ENCODE data around the gene PDE11A. TPM values are rescaled to one million over a fixed set of nuclear protein-coding genes. Genes with fewer than 3 reads are reported as not detected.

PDE11A gene
- total and polyA plus RNA-seq, 4 donors = 1.0 to 5.9 (median 1.7) TPM

DNA sequence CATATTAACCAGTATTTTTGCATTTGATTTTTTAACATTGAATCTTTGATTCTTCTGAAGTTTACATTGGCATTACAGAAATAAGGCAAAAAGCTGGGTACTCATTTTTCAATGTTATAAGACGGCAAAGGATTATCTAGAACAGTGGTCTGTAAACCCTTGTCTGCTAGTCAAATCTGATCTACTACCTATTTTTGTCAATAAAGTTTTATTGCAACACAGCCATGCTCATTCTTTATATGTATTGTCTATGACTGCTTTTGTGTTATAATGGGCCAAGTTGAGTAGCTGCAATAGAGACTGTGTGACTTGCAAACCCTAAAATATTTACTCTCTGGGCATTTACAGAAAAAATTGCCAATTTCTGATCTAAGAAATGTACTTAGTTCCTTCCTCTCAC is 181.0 kb downstream of the PDE11A start (continued):
- no peak for TF ChIP-seq SP1 (IDR thresholded peaks at IDR 0.05)
- TF ChIP-seq RAD21 (IDR thresholded peaks at IDR 0.05) = no peak
- TF ChIP-seq, protein P1, sequence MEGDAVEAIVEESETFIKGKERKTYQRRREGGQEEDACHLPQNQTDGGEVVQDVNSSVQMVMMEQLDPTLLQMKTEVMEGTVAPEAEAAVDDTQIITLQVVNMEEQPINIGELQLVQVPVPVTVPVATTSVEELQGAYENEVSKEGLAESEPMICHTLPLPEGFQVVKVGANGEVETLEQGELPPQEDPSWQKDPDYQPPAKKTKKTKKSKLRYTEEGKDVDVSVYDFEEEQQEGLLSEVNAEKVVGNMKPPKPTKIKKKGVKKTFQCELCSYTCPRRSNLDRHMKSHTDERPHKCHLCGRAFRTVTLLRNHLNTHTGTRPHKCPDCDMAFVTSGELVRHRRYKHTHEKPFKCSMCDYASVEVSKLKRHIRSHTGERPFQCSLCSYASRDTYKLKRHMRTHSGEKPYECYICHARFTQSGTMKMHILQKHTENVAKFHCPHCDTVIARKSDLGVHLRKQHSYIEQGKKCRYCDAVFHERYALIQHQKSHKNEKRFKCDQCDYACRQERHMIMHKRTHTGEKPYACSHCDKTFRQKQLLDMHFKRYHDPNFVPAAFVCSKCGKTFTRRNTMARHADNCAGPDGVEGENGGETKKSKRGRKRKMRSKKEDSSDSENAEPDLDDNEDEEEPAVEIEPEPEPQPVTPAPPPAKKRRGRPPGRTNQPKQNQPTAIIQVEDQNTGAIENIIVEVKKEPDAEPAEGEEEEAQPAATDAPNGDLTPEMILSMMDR (IDR thresholded peaks at IDR 0.05; ENCODE audit: low read depth, low read length, missing input control) = no peak
- no peak for TF ChIP-seq HNF4G (IDR thresholded peaks at IDR 0.05)
- no peak for TF ChIP-seq EGR1 (IDR thresholded peaks at IDR 0.05; ENCODE audit: low read depth in 2 of 2)

DNA sequence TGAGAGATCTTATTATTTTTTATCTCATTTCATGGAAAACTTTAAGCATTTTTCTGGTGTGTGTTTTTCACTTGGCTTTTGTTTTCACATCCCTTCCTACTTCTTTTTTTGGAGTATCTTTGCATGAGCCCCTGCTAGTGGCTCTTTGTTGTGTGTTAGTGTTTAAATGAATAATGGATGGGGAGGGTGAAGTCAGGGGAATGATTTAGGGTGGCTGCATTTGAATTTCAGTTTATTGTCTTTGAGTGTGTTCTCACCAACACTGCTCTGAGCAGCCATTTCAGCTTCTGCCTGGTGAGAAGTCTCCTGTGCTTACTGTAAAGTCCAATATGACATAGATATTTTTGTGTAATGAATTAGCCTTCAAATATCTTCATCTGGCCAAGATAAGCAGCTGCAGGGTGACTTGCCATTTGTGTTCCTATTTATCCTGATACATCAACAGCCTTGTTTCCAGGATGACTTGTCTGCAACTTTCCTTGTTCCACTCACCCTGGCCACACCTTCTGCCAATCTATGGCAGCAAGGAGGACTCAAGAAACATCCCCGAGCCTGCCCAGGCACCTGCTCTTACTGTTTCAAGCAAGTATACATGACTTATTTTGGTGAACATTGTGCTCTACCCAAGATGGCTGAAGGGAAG is 182.6 kb downstream of the PDE11A start:
- DNase-seq (ENCODE audit: low spot score) = no peak
- Histone ChIP-seq H3K27ac (ENCODE audit: low read depth in 1 of 2, low read length in 2 of 2) (no peak overlapping the region), H3K4me1 (ENCODE audit: control insufficient read depth in 4 of 4, insufficient read depth in 4 of 4, low read length in 3 of 4) (peaks cover 0 to 12% (median 9%) of the 10 kb centered on the region in 4 donors), H3K9ac (ENCODE audit: low read depth in 1 of 2, low read length in 2 of 2) (no peak overlapping the region), H3K27me3 (ENCODE audit: control insufficient read depth in 4 of 4, insufficient read depth in 4 of 4, low read length in 3 of 4) (no peaks in the 10 kb centered on the region), H3K9me3 (ENCODE audit: control insufficient read depth in 4 of 4, low read length in 3 of 4) (no peaks in the 10 kb centered on the region), H3K36me3 (ENCODE audit: control insufficient read depth in 4 of 4, insufficient read depth in 3 of 4, low read depth in 1 of 4, low read length in 3 of 4) (no peaks in the 10 kb centered on the region), H3K4me3 (ENCODE audit: low read depth in 1 of 3, low read length in 3 of 3) (no peak overlapping the region)
- TF ChIP-seq ATF3 (IDR thresholded peaks at IDR 0.05) = no peak
- TF ChIP-seq SP1 (IDR thresholded peaks at IDR 0.05) = no peak
- no peak for TF ChIP-seq GABPA (IDR thresholded peaks at IDR 0.05 in 1 of 2, conservative IDR thresholded peaks at IDR 0.05 in 1 of 2)
- TF ChIP-seq, protein P1 (IDR thresholded peaks at IDR 0.05; ENCODE audit: low read depth, low read length, missing input control) = no peak
- TF ChIP-seq EGR1 (IDR thresholded peaks at IDR 0.05; ENCODE audit: low read depth in 2 of 2) = no peak
- no peak for TF ChIP-seq NR2F2 (IDR thresholded peaks at IDR 0.05)
- WGBS = 95% methylated on average over 1 of the region's 1 CpG

DNA sequence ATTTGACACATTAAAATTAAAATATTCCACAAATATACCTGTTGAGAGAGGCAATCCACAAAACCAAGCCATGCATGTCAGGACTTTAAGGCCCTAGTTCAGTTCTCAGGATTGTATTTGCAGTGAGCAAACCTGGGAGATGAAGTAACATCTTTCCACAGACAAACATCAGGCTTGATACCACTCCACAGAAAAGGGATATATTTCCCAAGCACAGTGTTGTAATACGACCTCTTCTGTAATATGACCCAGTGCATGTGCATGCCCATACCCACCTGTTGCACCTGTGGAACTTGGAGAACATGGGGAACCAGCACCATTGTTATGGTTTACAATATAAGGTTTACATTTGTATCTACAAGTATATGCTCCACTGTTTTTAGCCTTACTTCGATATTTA is 184.0 kb downstream of the PDE11A start:
- H3K9ac ChIP-seq (ENCODE audit: low read depth in 1 of 2, low read length in 2 of 2) = no peak overlapping the region
- peak overlapping the region; percentile 33 to 44 for H3K27ac ChIP-seq (ENCODE audit: low read depth in 1 of 2, low read length in 2 of 2)
- H3K36me3 ChIP-seq (ENCODE audit: control insufficient read depth in 4 of 4, insufficient read depth in 3 of 4, low read depth in 1 of 4, low read length in 3 of 4) = no peaks in the 10 kb centered on the region
- DNase-seq (ENCODE audit: low spot score) = no peak
- WGBS = 65% methylated on average over 2 of the region's 2 CpGs
- H3K4me3 ChIP-seq (ENCODE audit: low read depth in 1 of 3, low read length in 3 of 3) = no peak overlapping the region
- peaks cover 0 to 12% (median 9%) of the 10 kb centered on the region in 4 donors for H3K4me1 ChIP-seq (ENCODE audit: control insufficient read depth in 4 of 4, insufficient read depth in 4 of 4, low read length in 3 of 4)
- H3K27me3 ChIP-seq (ENCODE audit: control insufficient read depth in 4 of 4, insufficient read depth in 4 of 4, low read length in 3 of 4) = no peaks in the 10 kb centered on the region
- H3K9me3 ChIP-seq (ENCODE audit: control insufficient read depth in 4 of 4, low read length in 3 of 4) = no peaks in the 10 kb centered on the region
- TF ChIP-seq HNF4A (conservative IDR thresholded peaks at IDR 0.05) (peak; percentile 92 to 98), RAD21 (IDR thresholded peaks at IDR 0.05) (peak; percentile 65 to 66), NR2F2 (IDR thresholded peaks at IDR 0.05) (peak; percentile 80), EGR1 (IDR thresholded peaks at IDR 0.05; ENCODE audit: low read depth in 2 of 2) (peak; percentile 26 to 83), FOXA1 (IDR thresholded peaks at IDR 0.05) (peak; percentile 81), FOXA2 (IDR thresholded peaks at IDR 0.05) (peak; percentile 81), JUND (IDR thresholded peaks at IDR 0.05) (peak; percentile 68 to 94), ATF3 (IDR thresholded peaks at IDR 0.05) (peak; percentile 66), RXRA (IDR thresholded peaks at IDR 0.05) (peak; percentile 77 to 96), SP1 (IDR thresholded peaks at IDR 0.05) (peak; percentile 84), HNF4G (IDR thresholded peaks at IDR 0.05) (peak; percentile 73), TAF1 (conservative IDR thresholded peaks at IDR 0.05) (no peak), GABPA (IDR thresholded peaks at IDR 0.05 in 1 of 2, conservative IDR thresholded peaks at IDR 0.05 in 1 of 2) (peak in 1 of 2 donors; percentile 58), YY1 (IDR thresholded peaks at IDR 0.05) (peak; percentile 93)
- TF ChIP-seq, protein P2, sequence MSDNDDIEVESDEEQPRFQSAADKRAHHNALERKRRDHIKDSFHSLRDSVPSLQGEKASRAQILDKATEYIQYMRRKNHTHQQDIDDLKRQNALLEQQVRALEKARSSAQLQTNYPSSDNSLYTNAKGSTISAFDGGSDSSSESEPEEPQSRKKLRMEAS (IDR thresholded peaks at IDR 0.05) = peak; percentile 94
- TF ChIP-seq, protein P3, sequence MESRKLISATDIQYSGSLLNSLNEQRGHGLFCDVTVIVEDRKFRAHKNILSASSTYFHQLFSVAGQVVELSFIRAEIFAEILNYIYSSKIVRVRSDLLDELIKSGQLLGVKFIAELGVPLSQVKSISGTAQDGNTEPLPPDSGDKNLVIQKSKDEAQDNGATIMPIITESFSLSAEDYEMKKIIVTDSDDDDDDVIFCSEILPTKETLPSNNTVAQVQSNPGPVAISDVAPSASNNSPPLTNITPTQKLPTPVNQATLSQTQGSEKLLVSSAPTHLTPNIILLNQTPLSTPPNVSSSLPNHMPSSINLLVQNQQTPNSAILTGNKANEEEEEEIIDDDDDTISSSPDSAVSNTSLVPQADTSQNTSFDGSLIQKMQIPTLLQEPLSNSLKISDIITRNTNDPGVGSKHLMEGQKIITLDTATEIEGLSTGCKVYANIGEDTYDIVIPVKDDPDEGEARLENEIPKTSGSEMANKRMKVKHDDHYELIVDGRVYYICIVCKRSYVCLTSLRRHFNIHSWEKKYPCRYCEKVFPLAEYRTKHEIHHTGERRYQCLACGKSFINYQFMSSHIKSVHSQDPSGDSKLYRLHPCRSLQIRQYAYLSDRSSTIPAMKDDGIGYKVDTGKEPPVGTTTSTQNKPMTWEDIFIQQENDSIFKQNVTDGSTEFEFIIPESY (IDR thresholded peaks at IDR 0.05) = peak; percentile 96
- TF ChIP-seq, protein P1 (IDR thresholded peaks at IDR 0.05; ENCODE audit: low read depth, low read length, missing input control) = no peak
